ENCODE data around the gene DENND4A. TPM values are rescaled to one million over a fixed set of nuclear protein-coding genes. Genes with fewer than 3 reads are reported as not detected.

Gene DENND4A
- total RNA-seq, 1 experiment from 2014 or later, result 13.2 TPM

DNA sequence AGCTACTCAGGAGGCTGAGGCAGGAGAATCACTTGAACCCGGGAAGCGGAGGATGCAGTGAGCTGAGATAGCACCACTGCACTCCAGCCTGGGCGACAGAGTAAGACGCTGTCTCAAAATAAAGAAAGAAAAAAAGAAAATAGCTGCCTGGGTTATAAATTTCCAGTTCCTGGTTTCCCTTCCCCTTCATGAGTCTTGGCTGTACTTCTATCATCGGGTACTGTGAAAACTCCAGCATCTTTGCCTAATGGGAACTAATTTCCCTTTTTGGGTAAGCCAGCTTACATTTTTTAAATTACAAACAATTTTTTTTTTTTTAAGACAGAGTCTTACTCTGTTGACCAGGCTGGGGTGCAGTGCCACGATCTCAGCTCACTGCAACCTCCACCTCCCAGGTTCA is 15.0 kb downstream of the DENND4A start:
- Histone ChIP-seq H3K27ac (ENCODE audit: low read depth, low read length, poor library complexity, severe bottlenecking) (no peak overlapping the region), H3K4me1 (ENCODE audit: insufficient read depth, low read length, poor library complexity, severe bottlenecking) (no peaks in the 10 kb centered on the region), H3K9me3 (ENCODE audit: low read depth, low read length, poor library complexity, severe bottlenecking) (no peaks in the 10 kb centered on the region), H3K4me3 (ENCODE audit: low read depth, low read length, poor library complexity, severe bottlenecking) (no peak overlapping the region), H3K27me3 (replicated peaks; ENCODE audit: insufficient read depth, low read depth, low read length, poor library complexity) (no peaks in the 10 kb centered on the region), H3K36me3 (ENCODE audit: insufficient read depth, low read length, poor library complexity, severe bottlenecking) (no peaks in the 10 kb centered on the region)
- intact Hi-C loops (cut with micrococcal nuclease; ENCODE audit: unreplicated experiment), result no loop called here
- CTCF ChIA-PET, result no interaction called here
- TF ChIP-seq EZH2 (IDR thresholded peaks at IDR 0.05; ENCODE audit: borderline replicate concordance, low read depth, low read length, poor library complexity, severe bottlenecking), result no peak
- TF ChIP-seq, protein P1, sequence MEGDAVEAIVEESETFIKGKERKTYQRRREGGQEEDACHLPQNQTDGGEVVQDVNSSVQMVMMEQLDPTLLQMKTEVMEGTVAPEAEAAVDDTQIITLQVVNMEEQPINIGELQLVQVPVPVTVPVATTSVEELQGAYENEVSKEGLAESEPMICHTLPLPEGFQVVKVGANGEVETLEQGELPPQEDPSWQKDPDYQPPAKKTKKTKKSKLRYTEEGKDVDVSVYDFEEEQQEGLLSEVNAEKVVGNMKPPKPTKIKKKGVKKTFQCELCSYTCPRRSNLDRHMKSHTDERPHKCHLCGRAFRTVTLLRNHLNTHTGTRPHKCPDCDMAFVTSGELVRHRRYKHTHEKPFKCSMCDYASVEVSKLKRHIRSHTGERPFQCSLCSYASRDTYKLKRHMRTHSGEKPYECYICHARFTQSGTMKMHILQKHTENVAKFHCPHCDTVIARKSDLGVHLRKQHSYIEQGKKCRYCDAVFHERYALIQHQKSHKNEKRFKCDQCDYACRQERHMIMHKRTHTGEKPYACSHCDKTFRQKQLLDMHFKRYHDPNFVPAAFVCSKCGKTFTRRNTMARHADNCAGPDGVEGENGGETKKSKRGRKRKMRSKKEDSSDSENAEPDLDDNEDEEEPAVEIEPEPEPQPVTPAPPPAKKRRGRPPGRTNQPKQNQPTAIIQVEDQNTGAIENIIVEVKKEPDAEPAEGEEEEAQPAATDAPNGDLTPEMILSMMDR (conservative IDR thresholded peaks at IDR 0.05; ENCODE audit: low read depth, low read length), result no peak
- no peak for DNase-seq (ENCODE audit: low spot score)
- BruUV-seq (replicated peaks), result no TSS peak
- POLR2A ChIA-PET (ENCODE audit: low non-redundant PET), result no interaction called here

DNA sequence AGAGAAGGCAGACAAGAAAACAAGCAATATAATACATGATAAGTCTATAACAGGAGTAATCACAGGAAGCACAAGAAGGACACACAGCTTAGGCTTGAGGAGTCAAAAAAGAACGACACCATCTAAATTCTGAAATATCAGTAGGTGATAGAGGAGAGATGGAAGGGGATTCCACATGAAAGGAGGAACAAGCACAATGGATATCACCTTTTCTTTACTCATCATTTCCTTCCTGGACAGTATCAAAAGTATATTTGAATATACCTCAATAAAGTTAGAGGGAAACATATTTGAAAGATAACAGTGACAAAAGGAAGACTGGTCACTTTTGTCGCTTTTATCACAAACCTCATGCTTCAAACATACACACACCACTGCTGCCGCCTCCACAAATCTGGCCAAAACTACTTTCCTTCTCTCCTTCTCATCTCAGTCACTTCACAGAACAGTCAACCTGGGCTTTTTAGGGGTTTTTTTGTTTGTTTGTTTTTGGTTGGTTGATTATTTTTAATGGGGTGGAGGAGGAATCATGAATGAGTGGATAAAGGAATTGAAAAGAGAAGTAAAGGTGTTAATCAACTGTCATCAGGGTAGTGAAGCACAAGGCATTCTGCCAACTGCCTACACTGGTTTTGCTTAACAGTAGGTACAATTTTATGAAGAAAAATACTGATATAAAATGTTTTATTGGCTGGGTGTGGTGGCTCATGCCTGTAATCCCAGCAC is 18.5 kb downstream of the DENND4A start:
- Histone ChIP-seq H3K27ac (ENCODE audit: low read depth, low read length, poor library complexity, severe bottlenecking) (no peak overlapping the region), H3K36me3 (ENCODE audit: insufficient read depth, low read length, poor library complexity, severe bottlenecking) (no peaks in the 10 kb centered on the region), H3K4me1 (ENCODE audit: insufficient read depth, low read length, poor library complexity, severe bottlenecking) (peaks cover 7% of the 10 kb centered on the region), H3K4me3 (ENCODE audit: low read depth, low read length, poor library complexity, severe bottlenecking) (no peak overlapping the region), H3K9me3 (ENCODE audit: low read depth, low read length, poor library complexity, severe bottlenecking) (no peaks in the 10 kb centered on the region), H3K27me3 (replicated peaks; ENCODE audit: insufficient read depth, low read depth, low read length, poor library complexity) (no peaks in the 10 kb centered on the region)
- no peak for DNase-seq (ENCODE audit: low spot score)
- no peak for TF ChIP-seq EZH2 (IDR thresholded peaks at IDR 0.05; ENCODE audit: borderline replicate concordance, low read depth, low read length, poor library complexity, severe bottlenecking)
- TF ChIP-seq, protein P1 (conservative IDR thresholded peaks at IDR 0.05; ENCODE audit: low read depth, low read length), result no peak
- BruUV-seq (replicated peaks), result no TSS peak
- ChIA-PET POLR2A (ENCODE audit: low non-redundant PET) (no interaction called here), CTCF (no interaction called here)
- intact Hi-C loops (cut with micrococcal nuclease; ENCODE audit: unreplicated experiment), result no loop called here

DNA sequence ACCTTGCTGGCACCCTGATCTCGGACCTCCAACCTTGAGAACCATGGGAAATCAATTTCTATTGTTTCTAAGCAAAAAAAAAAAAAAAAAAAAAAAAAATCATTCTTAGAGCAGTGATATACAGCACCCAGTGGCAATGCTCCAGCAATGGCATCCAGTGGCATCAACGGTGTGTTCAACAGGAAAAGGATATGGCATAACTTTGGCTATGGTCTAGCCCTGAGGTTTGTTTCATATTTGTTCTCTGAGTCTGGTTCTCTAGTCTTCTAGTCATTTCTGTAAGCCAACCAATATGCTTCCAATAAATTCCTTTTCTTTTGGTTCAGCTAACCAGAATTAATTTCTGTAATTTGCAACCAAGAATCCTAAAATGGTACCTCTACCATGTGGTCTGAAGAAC is 19.2 kb downstream of the DENND4A start:
- no peak overlapping the region for H3K4me3 ChIP-seq (ENCODE audit: low read depth, low read length, poor library complexity, severe bottlenecking)
- no peak for DNase-seq (ENCODE audit: low spot score)
- CTCF ChIA-PET, result no interaction called here
- H3K27me3 ChIP-seq (replicated peaks; ENCODE audit: insufficient read depth, low read depth, low read length, poor library complexity), result no peaks in the 10 kb centered on the region
- H3K9me3 ChIP-seq (ENCODE audit: low read depth, low read length, poor library complexity, severe bottlenecking), result no peaks in the 10 kb centered on the region
- H3K4me1 ChIP-seq (ENCODE audit: insufficient read depth, low read length, poor library complexity, severe bottlenecking), result peaks cover 7% of the 10 kb centered on the region
- intact Hi-C loops (cut with micrococcal nuclease; ENCODE audit: unreplicated experiment), result no loop called here
- POLR2A ChIA-PET (ENCODE audit: low non-redundant PET), result no interaction called here
- no peak for TF ChIP-seq EZH2 (IDR thresholded peaks at IDR 0.05; ENCODE audit: borderline replicate concordance, low read depth, low read length, poor library complexity, severe bottlenecking)
- TF ChIP-seq, protein P1 (conservative IDR thresholded peaks at IDR 0.05; ENCODE audit: low read depth, low read length), result no peak
- no peaks in the 10 kb centered on the region for H3K36me3 ChIP-seq (ENCODE audit: insufficient read depth, low read length, poor library complexity, severe bottlenecking)
- no peak overlapping the region for H3K27ac ChIP-seq (ENCODE audit: low read depth, low read length, poor library complexity, severe bottlenecking)
- BruUV-seq (replicated peaks), result no TSS peak

Data from A673 (cell line).